SJSA1 (cell line): ENCODE data around the gene P3H3. TPM values are rescaled to one million over a fixed set of nuclear protein-coding genes. Genes with fewer than 3 reads are reported as not detected.

Experiments
- DNase-seq, 2 experiments: peaks; one replicate each; pipeline ENCODE4 v3.0.0-alpha.2; 2015 to 2020; ENCODE audit warnings: low spot score in 2 of 2, low read depth in 1 of 2
- H3K27ac ChIP-seq: fragments of 250-450 bp; sonication (Bioruptor Pico); 2 replicates; pipeline ENCODE4 v1.5.1; 2020; ENCODE audit warnings: mild to moderate bottlenecking, moderate library complexity
- H3K27me3 ChIP-seq: fragments of 250-450 bp; sonication (Bioruptor Pico); replicated peaks from 2 replicates; pipeline ENCODE4 v1.5.1; 2020; ENCODE audit warnings: mild to moderate bottlenecking, moderate library complexity
- H3K36me3 ChIP-seq: fragments of 250-450 bp; sonication (Bioruptor Pico); 2 replicates; pipeline ENCODE4 v1.5.1; 2020; ENCODE audit warnings: mild to moderate bottlenecking
- H3K4me1 ChIP-seq: fragments of 250-450 bp; sonication (Bioruptor Pico); replicated peaks from 2 replicates; pipeline ENCODE4 v1.6.1; 2021; ENCODE audit warnings: mild to moderate bottlenecking
- H3K4me3 ChIP-seq: fragments of 250-450 bp; sonication (Bioruptor Pico); 2 replicates; pipeline ENCODE4 v1.5.1; 2020; ENCODE audit warnings: mild to moderate bottlenecking
- H3K9me3 ChIP-seq: fragments of 250-450 bp; sonication (Bioruptor Pico); replicated peaks from 2 replicates; pipeline ENCODE4 v1.5.1; 2020; ENCODE audit warnings: mild to moderate bottlenecking
- total RNA-seq: library from RNA; depleted of rRNA; stranded (reverse); fragments of >200 nt; shearing (Covaris generic); gene quantifications from 2 replicates; pipeline ENCODE4 v1.2.3, GENCODE V29; 2014

The P3H3 gene
- total RNA-seq, 1 experiment from 2014 or later, result 0.63 TPM

DNA sequence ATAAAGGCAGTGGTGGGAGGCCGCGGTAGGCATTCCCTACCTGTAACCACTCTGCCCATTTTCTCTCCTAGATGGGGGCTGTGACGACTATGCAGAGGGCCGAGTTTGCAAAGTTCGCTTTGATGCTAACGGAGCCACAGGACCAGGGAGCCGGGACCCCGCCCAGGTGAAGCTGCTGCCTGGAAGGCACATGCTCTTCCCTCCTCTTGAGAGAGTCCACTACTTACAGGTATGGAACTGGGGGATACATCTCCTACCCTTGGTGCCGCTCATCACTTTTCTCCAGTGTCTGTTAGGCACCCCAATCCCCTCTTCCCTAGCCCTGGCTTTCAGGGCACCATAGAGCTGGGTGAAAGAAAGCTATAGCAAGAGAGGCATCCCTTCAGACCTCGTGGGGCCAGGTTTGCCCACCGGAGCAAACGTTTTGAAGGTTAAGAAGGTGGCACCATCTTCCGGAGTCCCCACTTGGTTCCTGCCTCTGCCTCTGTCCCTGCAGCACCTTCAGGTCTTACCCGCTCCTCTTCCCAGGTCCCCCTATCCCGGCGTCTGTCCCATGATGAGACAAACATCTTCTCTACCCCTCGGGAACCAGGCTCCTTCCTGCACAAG is 2.0 kb upstream of the P3H3 start:
- H3K27ac ChIP-seq, result no peak overlapping the region
- 0 out of 2 replicates have a peak, but pooled peaks cover 3% of the 10 kb centered on the region for H3K36me3 ChIP-seq

DNA sequence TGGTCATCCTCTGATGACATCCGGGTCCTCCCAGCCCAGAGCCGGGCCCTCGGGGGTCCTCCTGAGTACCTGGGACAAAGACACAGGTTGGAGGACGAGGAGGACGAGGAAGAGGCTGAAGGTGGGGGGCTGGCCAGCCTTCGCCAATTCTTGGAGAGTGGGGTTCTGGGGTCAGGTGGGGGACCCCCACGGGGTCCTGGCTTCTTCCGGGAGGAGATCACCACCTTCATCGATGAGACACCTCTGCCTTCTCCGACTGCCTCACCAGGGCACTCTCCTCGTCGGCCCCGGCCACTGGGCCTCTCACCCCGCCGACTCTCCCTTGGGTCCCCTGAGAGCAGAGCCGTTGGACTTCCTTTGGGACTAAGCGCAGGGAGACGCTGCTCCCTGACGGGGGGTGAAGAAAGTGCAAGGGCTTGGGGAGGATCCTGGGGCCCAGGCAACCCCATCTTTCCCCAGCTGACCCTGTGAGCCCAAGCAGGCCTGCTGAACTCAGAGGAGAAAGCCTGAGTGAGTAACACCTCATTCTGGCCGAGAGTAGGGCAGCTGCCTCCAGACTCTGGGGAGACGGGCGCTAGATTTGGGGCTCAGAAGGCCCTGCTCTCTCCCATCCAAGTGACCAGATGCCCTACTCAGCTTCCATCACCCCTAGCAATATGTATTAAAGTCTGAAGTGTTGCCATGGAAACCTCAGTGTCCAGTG is 1.3 kb upstream of the P3H3 start:
- no peak for DNase-seq
- Histone ChIP-seq H3K27me3 (peaks cover 84% of the 10 kb centered on the region), H3K27ac (no peak overlapping the region)

More for the DNA sequence above, 2.0 kb upstream of the P3H3 start:
- no peak for DNase-seq
- Histone ChIP-seq H3K4me1 (peaks cover 21% of the 10 kb centered on the region), H3K27me3 (peaks cover 88% of the 10 kb centered on the region), H3K9me3 (peaks cover 5% of the 10 kb centered on the region), H3K4me3 (no peak overlapping the region)

DNA sequence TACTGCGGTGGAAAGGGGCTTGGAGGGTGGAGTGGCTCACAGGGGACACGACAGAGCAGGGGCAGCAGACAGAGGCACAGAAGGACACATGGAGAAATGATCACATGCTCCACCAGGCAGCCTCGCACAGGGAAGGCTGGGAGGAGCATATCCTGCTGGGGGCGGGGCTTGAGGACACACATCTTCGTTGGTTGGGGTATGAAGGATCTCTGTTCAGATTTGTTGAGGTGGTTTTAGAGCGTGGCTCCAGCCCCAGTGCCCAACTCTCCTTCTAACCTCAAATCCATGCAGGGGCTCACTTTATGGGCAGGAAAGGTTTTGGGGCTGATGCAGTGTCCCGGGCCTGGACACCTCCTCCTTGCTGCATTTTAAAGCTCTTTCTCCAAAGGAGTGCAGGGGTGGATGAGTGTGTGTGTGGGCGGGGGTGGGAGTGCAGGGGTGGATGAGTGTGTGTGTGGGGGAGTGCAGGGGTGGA is 733 bp upstream of the P3H3 start:
- DNase-seq, result peak in 1 of 2 experiments; percentile 31
- H3K36me3 ChIP-seq, result 0 out of 2 replicates have a peak, but pooled peaks cover 3% of the 10 kb centered on the region
- peaks cover 84% of the 10 kb centered on the region for H3K27me3 ChIP-seq
- peaks cover 5% of the 10 kb centered on the region for H3K9me3 ChIP-seq
- H3K27ac ChIP-seq, result no peak overlapping the region
- H3K4me1 ChIP-seq, result peaks cover 21% of the 10 kb centered on the region
- H3K4me3 ChIP-seq, result no peak overlapping the region

More for the DNA sequence above, 1.3 kb upstream of the P3H3 start:
- 0 out of 2 replicates have a peak, but pooled peaks cover 3% of the 10 kb centered on the region for H3K36me3 ChIP-seq
- peaks cover 5% of the 10 kb centered on the region for H3K9me3 ChIP-seq
- H3K4me3 ChIP-seq, result no peak overlapping the region
- H3K4me1 ChIP-seq, result peaks cover 21% of the 10 kb centered on the region

DNA sequence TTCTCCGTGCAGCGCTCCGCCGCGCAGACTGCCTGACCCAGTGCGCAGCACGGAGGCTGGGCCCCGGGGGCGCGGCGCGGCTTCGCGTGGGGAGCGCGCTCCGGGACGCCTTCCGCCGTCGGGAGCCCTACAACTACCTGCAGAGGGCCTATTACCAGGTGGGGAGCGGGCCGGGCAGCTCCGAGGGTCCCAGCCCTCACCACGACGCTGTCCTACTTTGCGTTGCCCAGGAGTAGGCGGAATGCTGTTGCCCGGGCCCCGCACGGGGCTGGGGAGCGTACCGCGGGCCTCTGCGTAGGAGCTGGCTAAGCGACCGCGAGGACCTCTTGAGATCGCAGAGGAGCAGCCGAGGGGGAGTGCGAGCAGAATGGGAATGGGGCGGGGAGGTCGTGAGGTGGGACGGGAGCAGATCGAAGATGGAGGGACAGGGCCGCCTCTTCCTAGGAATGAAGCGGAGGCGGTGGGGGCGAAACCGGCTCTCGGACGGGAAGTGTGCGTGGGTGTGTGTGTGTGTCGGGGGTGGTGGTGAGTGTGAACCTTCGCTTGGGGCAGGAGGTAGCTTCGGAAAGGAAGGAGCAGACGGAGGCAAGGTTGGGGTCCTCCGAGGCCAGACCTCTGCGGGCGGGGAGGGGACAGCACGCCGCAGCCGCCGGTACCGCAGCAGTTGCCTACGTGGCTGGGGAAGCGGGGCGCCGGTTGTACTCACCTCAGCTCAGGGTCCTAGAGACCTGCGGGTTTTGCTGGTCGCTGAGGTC is 751 bp downstream of the P3H3 start:
- peaks cover 21% of the 10 kb centered on the region for H3K4me1 ChIP-seq
- H3K36me3 ChIP-seq, result 0 out of 2 replicates have a peak, but pooled peaks cover 3% of the 10 kb centered on the region
- peaks cover 5% of the 10 kb centered on the region for H3K9me3 ChIP-seq
- H3K27ac ChIP-seq, result no peak overlapping the region
- H3K27me3 ChIP-seq, result peaks cover 72% of the 10 kb centered on the region
- H3K4me3 ChIP-seq, result peak overlapping the region; percentile 35
- no peak for DNase-seq

DNA sequence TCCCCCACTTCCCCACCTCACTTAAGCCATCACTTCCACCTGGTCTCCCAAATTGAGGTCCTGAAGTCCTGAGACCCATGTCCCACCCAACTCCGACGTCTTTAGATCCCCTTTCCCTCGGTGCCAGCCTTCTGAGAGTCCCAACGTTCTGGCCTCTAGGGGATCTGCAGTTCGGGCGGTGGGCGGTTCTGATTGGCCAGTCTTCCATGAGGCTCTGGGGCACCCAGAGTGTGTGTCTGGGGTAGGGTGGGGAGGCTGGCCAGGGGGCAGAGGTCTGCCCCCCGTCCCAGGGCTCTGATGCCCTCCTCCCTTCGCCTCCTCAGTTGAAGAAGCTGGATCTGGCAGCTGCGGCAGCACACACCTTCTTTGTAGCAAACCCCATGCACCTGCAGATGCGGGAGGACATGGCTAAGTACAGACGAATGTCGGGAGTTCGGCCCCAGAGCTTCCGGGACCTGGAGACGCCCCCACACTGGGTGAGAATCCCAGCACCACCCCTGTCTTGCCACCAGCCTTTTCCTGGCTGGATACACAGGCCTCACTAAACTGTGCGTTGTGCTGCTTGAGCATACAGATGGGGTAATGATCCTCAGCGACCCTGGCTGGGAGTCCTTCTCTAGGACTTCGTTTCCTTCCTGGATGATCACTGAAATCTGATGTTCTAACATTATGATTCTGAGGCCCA is 1.5 kb downstream of the P3H3 start:
- H3K27me3 ChIP-seq, result peaks cover 66% of the 10 kb centered on the region
- peaks cover 5% of the 10 kb centered on the region for H3K9me3 ChIP-seq
- H3K36me3 ChIP-seq, result 0 out of 2 replicates have a peak, but pooled peaks cover 3% of the 10 kb centered on the region
- H3K4me3 ChIP-seq, result no peak overlapping the region
- peaks cover 21% of the 10 kb centered on the region for H3K4me1 ChIP-seq
- no peak overlapping the region for H3K27ac ChIP-seq
- DNase-seq, result no peak

DNA sequence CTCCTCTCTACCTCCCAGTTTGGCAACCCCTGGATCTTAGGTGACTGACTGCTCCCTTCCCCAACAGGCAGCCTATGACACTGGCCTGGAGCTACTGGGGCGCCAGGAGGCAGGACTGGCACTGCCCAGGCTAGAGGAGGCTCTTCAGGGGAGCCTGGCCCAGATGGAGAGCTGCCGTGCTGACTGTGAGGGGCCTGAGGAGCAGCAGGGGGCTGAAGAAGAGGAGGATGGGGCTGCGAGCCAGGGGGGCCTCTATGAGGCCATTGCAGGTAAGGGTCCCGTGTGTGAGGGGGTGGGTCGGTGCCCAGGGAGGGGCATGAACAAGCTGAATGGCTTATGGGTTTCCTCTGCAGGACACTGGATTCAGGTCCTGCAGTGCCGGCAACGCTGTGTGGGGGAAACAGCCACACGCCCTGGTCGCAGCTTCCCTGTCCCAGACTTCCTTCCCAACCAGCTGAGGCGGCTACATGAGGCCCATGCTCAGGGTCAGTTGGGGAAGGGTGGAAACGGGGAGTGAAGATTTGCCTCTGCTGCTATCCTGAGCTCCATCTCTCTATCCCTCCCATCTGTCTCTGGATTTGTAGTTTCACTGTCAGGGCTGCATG is 2.2 kb downstream of the P3H3 start:
- H3K4me1 ChIP-seq, result peaks cover 19% of the 10 kb centered on the region
- no peak for DNase-seq
- 0 out of 2 replicates have a peak, but pooled peaks cover 3% of the 10 kb centered on the region for H3K36me3 ChIP-seq
- H3K27me3 ChIP-seq, result peaks cover 59% of the 10 kb centered on the region
- no peak overlapping the region for H3K27ac ChIP-seq
- H3K4me3 ChIP-seq, result no peak overlapping the region
- peaks cover 5% of the 10 kb centered on the region for H3K9me3 ChIP-seq

DNA sequence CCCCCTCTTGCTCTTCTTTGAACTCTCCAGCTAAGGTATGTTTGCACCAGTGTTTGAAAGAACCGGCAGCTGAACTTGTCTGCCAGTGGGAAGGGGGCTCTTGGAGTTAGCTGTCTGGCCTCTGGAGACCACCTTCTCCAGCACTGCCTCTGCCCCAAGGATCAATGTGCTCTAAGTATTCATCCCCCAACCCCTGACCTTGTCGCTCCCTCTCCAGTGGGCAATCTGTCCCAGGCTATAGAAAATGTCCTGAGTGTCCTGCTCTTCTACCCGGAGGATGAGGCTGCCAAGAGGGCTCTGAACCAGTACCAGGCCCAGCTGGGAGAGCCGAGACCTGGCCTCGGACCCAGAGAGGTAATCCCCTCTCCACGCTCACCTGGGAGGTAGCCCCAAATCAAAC is 2.8 kb downstream of the P3H3 start:
- H3K36me3 ChIP-seq, result 0 out of 2 replicates have a peak, but pooled peaks cover 3% of the 10 kb centered on the region

DNA sequence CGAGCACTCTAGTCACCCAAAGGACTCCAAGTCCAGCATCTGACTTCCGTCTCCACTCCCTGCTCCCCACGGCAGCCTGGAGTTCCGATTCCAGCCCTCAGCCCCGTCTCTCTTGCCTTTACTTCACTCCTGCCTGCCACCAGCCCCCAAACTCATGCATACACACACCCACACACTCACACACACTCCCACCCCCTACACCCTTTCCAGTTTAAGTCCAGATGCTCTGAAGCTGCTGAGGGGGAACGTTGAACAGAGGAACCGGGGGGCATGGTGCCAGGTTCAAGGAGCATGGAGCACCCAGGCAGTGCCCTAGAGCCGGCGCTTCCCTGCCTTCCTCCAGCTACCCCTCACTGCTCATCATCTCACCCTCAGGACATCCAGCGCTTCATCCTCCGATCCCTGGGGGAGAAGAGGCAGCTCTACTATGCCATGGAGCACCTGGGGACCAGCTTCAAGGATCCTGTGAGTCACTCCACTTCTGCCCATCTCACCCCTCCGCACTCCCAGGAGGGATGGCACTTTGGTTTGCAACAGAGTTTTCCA is 3.3 kb downstream of the P3H3 start:
- Histone ChIP-seq H3K4me3 (no peak overlapping the region), H3K27ac (no peak overlapping the region), H3K4me1 (peaks cover 18% of the 10 kb centered on the region), H3K36me3 (0 out of 2 replicates have a peak, but pooled peaks cover 3% of the 10 kb centered on the region), H3K27me3 (peaks cover 51% of the 10 kb centered on the region), H3K9me3 (peaks cover 5% of the 10 kb centered on the region)
- no peak for DNase-seq

More for the DNA sequence above, 2.8 kb downstream of the P3H3 start:
- Histone ChIP-seq H3K4me1 (peaks cover 18% of the 10 kb centered on the region), H3K27me3 (peaks cover 53% of the 10 kb centered on the region), H3K9me3 (peaks cover 5% of the 10 kb centered on the region), H3K27ac (no peak overlapping the region), H3K4me3 (no peak overlapping the region)
- no peak for DNase-seq

DNA sequence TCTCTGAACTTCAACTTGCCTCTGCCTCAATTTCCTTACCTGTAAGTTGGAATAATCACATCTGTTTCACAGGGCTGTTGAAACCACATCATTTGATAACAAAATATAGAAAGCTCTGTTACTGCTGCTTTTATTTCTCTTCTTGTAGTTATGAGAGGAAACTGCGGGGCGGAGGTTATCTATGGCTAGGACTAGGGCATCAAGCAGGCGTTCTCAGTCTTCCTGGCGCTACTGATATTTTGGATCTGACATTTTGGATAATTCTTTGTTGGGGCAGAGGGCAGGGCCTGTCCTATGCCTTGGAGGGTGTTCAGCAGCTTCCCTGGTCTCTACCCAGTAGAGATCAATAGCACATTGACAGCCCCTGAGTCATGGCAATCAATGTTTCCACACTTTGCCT is 3.9 kb downstream of the P3H3 start:
- Histone ChIP-seq H3K9me3 (peaks cover 5% of the 10 kb centered on the region), H3K27ac (no peak overlapping the region), H3K27me3 (peaks cover 45% of the 10 kb centered on the region), H3K4me1 (peaks cover 18% of the 10 kb centered on the region), H3K4me3 (no peak overlapping the region), H3K36me3 (0 out of 2 replicates have a peak, but pooled peaks cover 3% of the 10 kb centered on the region)
- DNase-seq, result no peak

DNA sequence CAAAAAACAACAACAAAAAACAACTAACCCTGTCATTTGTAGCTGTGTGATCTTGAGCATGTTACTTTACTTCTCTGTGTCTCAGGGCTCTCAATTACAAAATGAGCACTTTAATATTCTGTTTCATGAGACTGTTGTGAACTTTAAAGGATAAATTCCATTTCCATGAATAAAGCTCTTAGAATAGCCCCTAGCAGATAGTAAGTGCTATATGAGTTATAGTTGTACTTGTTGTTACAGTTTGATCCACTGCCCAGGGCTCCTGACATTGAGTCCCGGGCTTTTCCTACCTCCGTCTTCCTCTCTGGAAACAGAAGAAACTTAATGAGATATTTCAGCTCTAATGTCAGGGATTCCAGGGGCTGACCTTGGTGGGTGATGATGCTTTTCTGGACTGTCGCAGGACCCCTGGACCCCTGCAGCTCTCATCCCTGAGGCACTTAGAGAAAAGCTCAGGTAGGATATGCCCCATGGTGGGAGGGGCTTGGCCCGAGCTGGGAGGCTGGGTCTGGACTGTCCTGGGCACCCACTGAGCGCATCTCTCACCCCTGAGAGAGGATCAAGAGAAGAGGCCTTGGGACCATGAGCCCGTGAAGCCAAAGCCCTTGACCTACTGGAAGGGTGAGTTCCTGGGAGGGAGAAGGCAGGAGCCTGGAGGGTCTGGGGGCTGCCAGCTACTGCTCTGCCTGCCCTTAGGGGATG is 5.1 kb downstream of the P3H3 start:
- Histone ChIP-seq H3K4me3 (no peak overlapping the region), H3K4me1 (peaks cover 9% of the 10 kb centered on the region), H3K36me3 (0 out of 2 replicates have a peak, but pooled peaks cover 3% of the 10 kb centered on the region), H3K27me3 (peaks cover 38% of the 10 kb centered on the region), H3K9me3 (peaks cover 5% of the 10 kb centered on the region), H3K27ac (no peak overlapping the region)
- DNase-seq, result no peak

DNA sequence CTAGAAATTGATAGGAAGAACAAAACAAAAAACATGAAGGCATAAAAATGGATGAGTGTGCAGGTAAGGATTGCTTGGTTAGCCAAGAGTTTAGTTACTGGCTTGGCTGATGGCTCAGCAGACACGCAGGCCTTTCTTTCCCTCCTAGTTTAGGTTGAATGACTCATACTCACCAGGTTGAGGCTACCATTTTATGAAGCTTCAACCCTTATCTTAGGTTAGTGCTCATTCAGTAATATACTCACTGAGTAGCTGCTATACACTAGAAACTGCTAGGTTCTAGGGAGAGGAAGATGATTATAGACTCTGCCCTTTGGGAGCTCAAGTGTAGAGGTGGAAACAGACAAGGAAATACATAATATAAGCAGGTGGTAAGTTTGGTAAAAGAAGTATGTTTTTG is 6.0 kb downstream of the P3H3 start:
- DNase-seq, result no peak
- Histone ChIP-seq H3K4me1 (peaks cover under 1% of the 10 kb centered on the region; the same call in 1 of the 2 replicates), H3K27ac (no peak overlapping the region), H3K27me3 (peaks cover 35% of the 10 kb centered on the region), H3K9me3 (no peaks in the 10 kb centered on the region; the same call in 1 of the 2 replicates), H3K36me3 (no peaks in the 10 kb centered on the region), H3K4me3 (no peak overlapping the region)

DNA sequence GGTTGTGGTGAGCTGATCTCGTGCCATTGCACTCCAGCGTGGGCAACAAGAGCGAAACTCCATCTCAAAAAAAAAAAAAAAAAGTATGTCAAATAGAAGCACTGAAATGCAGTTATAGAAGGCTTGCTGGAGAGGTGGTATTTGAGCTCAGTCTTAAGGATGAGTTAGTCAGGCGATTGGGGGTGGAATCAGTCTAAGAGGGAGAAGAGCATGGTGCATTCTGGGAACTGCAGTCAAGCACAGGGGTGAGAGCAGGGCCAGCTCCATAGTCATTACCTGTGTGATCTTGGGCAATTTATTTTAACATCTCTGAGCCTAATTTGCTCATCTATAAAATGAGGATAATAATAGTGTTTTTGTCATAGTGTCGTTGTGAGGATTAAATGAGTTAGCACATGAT is 6.7 kb downstream of the P3H3 start:
- Histone ChIP-seq H3K27ac (no peak overlapping the region), H3K4me1 (no peaks in the 10 kb centered on the region), H3K27me3 (peaks cover 32% of the 10 kb centered on the region), H3K4me3 (no peak overlapping the region), H3K9me3 (no peaks in the 10 kb centered on the region; the same call in 1 of the 2 replicates), H3K36me3 (no peaks in the 10 kb centered on the region)
- DNase-seq, result no peak
